Stromal cell of bone marrow (primary cell): Measurements from ENCODE around the gene EXOC8.

Experiments used
- DNase-seq: peaks from one replicate; pipeline ENCODE4 v3.0.0-alpha.2; 2012; ENCODE audit warnings: low read depth

Gene EXOC8

GRCh38 chr1:231337472-231338269, at the start of gene EXOC8:
TSS of gene EXOC8 (minus strand) at chr1:231337852. CDS start at chr1:231337745, 107 bp downstream.
- DNase-seq: peak; percentile 92

DNA sequence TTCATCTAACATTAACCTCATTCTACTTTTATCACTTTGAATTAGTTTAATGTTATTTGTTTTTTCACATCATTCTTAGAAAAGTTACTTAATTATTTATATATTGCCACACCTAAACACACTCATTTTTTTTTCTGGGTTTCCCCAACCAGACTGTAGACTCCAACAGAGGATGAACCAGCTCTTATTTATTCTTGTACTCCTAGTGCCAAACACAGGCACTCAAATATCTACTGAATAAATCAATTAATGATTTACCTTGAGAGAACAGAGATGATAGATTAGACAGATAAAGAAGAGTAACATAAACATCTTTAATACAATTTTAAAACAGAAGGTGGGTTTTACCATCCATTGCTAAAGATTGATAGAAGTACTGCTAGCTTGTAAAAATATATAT, 48.8 kb upstream of the EXOC8 start:
- DNase-seq: no peak

GRCh38 chr1:231385416-231385748, 47.7 kb upstream of the EXOC8 start:
- DNase-seq: no peak

DNA sequence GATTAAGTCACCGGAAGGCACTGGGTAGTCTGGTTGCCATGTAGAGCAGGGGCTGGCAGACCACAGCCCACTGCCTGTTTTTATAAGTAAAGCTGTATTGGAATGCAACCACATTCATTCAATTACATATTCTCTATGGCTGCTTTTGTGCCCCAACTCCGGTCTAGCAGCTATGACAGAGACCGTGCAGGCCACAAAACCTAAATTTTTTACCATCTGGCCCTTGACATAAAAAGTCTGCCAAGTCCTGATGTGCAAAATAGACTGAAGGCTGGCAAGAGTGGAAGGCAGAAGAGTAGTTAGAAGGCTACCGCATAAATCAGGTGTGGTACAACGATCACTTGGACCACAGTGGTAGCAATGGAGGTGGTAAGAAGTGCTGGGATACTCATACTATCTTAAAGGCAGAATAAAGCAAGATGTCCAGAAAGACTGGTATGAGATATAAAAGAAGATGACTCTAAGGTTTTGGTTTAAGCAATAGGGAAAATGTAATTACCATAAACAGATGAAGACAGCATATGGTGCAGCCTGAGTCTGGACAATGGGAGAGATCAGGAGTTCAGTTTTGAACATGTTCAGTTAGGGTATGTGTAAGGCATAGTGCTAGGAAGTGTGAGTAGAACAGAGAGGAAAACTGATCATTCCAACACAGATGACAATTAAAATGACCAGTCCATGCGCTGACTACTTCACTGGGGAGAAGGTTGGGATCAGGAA, 47.2 kb upstream of the EXOC8 start:
- no peak for DNase-seq

DNA sequence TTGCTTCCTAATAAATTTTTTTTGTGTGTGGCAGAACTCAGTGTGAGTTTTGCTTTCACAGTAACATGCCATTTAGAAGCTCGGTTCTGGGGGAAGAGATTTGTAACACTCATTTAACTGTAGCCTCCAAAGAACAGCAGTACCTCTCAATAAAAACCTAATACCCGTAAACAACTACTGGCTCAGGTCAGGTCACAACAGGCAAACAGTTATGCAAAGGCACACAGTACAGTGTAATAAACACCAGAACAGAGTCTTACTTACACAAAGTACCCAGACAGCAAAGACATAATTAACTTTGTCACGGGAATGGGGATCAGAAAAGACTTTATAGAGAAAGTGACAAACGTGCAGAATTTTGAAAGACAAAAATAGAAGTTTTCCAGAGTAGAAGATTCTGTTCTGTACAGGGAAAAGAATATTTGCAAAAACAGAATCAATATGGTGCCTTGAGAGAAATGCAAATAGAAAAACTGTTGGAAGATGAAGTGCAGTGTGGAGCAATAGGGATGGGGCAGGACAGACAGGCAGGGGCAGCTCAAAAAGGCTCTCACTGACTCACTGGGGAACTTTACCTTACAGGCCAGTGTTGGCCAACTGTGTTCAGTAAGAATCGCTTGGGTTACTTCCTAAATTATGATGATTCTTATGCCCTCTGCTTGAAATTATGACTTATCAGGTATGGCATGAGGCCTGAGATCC, 45.7 kb upstream of the EXOC8 start:
- no peak for DNase-seq

DNA sequence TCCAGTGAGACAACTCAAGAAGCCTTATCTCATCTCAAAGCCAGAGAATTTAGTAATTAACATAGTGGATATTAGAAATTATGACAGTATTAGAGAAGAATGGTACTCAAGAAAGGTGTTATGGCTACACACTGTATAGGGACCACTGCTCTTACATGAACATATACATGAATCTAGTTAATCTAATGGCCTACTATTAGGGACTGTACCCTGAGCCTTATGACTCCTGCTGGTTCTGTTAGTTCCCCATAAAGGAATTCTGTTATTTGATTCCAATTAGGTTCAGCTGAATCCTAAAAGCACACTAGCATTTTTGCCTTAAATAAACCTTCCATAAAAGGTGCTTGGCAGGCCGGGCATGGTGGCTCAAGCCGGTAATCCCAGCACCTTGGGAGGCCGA, 44.8 kb upstream of the EXOC8 start:
- no peak for DNase-seq

- no peak for DNase-seq
These were observed 44.1 kb upstream of the EXOC8 start for GRCh38 chr1:231381729-231382128.

DNA sequence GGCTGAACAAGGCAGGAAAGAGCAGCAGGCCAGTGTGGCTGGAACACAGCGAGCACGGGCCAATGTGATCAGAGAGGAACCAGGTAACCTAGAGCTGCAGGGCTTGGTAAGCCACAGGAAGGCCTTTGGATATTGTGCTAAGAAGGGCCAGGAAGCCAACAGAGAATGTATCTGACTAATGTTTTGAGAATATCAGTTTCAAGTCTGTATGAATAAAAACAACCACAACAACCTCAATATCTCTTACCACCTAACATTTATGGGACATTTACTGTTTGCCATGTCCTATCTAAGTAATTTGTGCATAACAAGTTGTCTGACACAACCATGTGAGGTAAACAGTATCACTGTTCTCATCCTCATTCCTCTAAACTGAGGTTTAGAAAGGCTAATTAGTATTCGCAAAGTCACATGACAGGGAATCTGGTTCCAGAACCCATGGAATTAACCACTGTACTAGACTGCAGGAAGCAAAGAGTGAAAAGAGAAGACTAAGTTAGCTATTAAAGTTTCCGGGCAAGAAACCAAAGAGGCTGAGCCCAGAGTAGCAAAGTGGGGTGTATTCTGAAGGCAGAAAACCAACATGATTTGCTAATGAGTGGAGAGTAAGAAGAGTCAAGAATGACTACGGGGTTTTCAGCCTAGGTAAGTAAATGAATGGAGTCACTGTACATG, 39.4 kb upstream of the EXOC8 start:
- no peak for DNase-seq

GRCh38 chr1:231376101-231376500, 38.4 kb upstream of the EXOC8 start:
- no peak for DNase-seq

GRCh38 chr1:231374394-231374793, 36.7 kb upstream of the EXOC8 start:
- no peak for DNase-seq

DNA sequence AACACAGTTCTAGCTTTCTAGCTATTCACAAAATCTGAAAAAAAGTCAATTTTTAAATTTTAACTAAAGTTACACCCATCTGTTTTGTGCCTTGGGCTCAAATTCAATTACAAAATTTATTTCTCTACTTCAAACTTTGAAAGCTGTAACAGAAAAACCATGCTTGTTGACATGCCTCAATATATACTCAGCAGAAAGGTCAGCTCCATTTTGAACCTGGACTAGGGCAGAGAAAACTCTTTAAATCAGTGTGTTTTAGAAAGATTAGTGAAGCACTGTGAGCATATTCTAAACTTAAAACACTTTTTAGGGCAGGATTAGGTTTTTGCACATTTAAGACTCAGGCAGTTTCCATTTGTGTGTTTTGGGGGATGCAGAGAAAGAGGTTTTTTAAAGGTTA, 34.8 kb upstream of the EXOC8 start:
- DNase-seq: no peak

DNA sequence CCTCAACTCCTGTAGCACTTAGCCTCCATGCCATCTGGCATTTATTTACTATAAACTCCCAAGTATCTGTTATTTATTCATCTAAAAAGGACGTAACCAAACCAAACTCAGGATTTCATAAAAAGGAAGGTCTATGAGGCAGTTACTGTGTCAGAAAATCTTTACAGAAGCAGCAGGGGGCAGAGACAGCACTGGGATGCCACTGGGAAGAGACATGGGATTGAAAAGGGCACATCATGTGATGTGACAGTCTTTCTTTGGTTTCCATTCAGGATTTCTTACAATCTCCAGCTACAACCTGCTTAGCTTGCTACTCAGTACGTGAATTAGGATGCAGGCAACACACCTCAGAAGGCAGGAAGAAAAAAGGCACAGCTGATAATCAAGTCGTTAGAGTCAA, 31.6 kb upstream of the EXOC8 start:
- no peak for DNase-seq

DNA sequence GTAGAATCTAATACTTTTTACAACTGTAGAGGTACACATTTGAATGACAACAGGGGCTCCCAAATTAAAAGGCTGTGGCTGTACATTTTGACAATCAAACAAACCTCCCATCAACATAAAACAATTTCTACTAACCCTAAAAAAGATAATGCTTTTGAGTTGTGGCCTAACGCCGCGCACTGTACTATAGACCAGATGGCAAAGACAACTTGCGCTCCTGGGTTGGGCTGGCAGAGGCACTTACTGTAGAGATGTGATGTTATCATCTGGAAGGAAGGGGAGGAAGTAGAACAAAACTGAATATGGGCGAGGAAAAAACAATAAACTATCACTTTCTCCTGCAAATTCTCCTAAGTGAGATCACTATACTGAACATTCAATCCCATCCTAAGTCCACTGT, 26.5 kb upstream of the EXOC8 start:
- DNase-seq: no peak

GRCh38 chr1:231363624-231364023, 26.0 kb upstream of the EXOC8 start:
- DNase-seq: no peak

DNA sequence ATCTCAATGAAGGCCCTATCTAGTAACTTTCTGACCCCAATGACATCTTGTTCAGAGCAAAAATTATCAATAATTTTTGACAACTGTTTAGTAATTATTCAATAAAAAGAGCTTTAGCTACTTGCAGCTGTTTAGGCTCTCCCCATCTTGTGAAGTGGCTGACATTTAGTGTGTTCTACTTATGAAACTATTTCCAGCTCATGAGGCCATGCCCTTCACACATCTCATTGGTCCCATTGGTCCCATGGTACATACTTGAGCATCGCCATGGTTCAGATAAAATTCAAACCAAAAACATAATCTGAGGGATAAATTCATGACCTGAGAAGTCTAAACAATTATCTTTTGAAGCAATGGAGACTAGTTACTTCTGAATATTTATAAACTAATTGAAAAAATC, 24.7 kb upstream of the EXOC8 start:
- no peak for DNase-seq

DNA sequence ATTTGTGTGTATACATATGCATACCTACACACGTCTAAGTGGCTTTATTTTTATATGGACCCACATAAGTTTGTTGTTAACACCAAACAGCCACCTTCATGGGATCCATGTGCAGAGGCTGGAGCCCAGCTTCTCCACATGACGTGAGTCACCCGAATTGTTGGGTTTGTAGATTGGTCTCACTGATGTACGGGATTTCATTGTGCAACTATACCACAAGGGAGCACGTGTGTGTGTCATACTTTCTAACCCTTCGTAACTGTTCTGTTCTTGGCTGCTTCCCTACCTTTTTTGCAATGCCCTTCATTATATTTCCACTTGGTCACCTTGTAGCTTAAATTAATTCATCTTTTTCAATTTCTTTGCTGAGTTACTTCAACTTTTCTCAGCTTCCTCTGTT, 21.5 kb upstream of the EXOC8 start:
- DNase-seq: peak; percentile 96

- DNase-seq: peak; percentile 60
These were observed 20.2 kb upstream of the EXOC8 start for GRCh38 chr1:231357831-231358354.

DNA sequence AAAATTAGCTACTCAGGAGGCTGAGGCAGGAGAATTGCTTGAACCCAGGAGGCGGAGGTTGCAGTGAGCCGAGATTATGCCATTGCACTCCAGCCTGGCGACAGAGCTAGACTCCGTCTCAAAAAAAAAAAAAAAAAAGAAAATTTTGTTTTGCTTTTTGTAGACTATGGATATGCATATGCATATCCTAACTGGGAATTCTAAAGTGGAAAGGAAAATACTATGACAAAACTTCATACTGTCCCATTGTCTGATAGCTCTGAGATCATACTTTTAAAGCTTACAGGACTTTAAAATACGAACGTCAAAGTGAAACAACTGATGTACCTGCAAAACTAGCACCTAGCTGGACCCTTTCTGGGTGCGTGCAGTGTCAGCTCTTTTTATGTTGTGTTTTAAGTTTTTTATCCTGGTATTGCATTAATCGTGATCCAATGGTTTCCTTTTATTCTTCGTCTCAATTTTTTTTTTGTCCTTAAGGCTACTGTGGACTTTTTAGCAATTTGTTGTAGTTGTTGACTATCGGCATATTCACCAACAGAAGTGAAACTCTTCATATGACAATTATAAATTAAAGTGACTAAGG, 19.6 kb upstream of the EXOC8 start:
- no peak for DNase-seq

- DNase-seq: no peak
These were observed 17.5 kb upstream of the EXOC8 start for GRCh38 chr1:231355171-231355570.

GRCh38 chr1:231354330-231355020, 16.8 kb upstream of the EXOC8 start:
- no peak for DNase-seq

DNA sequence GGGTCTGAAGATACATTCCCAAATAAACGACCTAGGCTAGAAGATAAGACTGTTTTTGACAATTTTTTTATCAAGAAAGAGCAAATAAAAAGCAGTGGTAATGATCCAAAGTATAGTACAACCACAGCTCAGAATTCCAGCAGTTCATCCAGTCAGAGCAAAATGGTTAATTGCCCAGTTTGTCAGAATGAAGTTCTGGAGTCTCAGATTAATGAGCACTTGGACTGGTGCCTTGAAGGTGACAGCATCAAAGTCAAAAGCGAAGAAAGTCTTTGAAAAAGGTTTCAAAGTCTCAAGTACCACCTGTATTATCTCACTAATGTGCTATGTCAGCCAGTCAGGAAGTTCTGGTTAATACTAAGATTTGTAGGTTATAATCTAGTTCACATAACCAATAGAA, 15.4 kb upstream of the EXOC8 start:
- DNase-seq: no peak
